HCT116 (cell line): ENCODE measurements around the gene TK2. TPM values are rescaled to one million over a fixed set of nuclear protein-coding genes. Genes with fewer than 3 reads are reported as not detected.

ENCODE experiments used
- ATAC-seq: fragments of 200-7000 bp; cut with Tn5 transposase; 2 replicates; pipeline ENCODE4 v1.9.1; 2020; ENCODE audit warnings: mild to moderate bottlenecking, moderate library complexity
- BruUV-seq: library from RNA; stranded (reverse); fragments of 400-500 nt; replicated peaks from 2 replicates; lab custom pipeline; 2021; lab: Mats Ljungman, UMichigan
- CTCF ChIA-PET: fragments of 300-600 bp; sonication (Branson Sonifier 250); formaldehyde crosslinking; loops from one replicate; lab custom pipeline; 2021; ENCODE audit warnings: antibody characterized with exemption; lab: Charles Lee
- POLR2A ChIA-PET: fragments of 300-600, 350-600 bp; sonication (Branson Sonifier 250); formaldehyde crosslinking; loops from one replicate; lab custom pipeline; 2021; ENCODE audit warnings: antibody characterized with exemption; lab: Charles Lee
- RAD21 ChIA-PET, 2 experiments: fragments of 300-600 bp; sonication (Branson Sonifier 250); formaldehyde crosslinking; loops; one replicate each; lab custom pipeline; 2023; ENCODE audit warnings: low total read pairs in 2 of 2; ENCODE audit not compliant: uncharacterized antibody in 2 of 2, unreplicated experiment in 2 of 2, low non-redundant PET in 1 of 2; lab: Charles Lee
- DNase-seq: peaks from one replicate; pipeline ENCODE4 v3.0.0-alpha.2; 2010; ENCODE audit warnings: low read depth, low spot score
- H2AFZ ChIP-seq: fragments of 200-600 bp; shearing (Covaris generic), sonication (generic); 2 replicates; pipeline ENCODE4 v1.6.1; 2017; ENCODE audit warnings: low read depth, mixed run types, mixed read lengths, antibody characterized with exemption, low read length; ENCODE audit not compliant: poor library complexity, severe bottlenecking
- H3K27ac ChIP-seq: 2 replicates; pipeline ENCODE4 v1.5.1; 2012; ENCODE audit warnings: low read depth, low read length
- H3K27me3 ChIP-seq: fragments of 200-600 bp; sonication (generic); 2 replicates; pipeline ENCODE4 v1.6.1; 2016; ENCODE audit warnings: mixed run types, low read length, mixed read lengths; ENCODE audit not compliant: insufficient read depth
- H3K36me3 ChIP-seq, 2 experiments: fragments of 200-500 bp in 1 of 2; fragments of 200-600 bp in 1 of 2; sonication (Bioruptor generic) in 1 of 2; sonication (generic) in 1 of 2; 2 replicates each; pipeline versions ENCODE4 v1.5.1 to v1.6.1; 2014 to 2016; ENCODE audit warnings: low read length in 2 of 2, inconsistent platforms in 1 of 2, mixed read lengths in 1 of 2, mixed run types in 1 of 2; ENCODE audit not compliant: insufficient read depth in 2 of 2, control insufficient read depth in 1 of 2
- H3K4me1 ChIP-seq, 2 experiments: fragments of 200-600 bp in 1 of 2; sonication (generic) in 1 of 2; 2 replicates each; pipeline versions ENCODE4 v1.5.1 to v1.6.1; 2012 to 2017; ENCODE audit warnings: low read length in 2 of 2, inconsistent platforms in 1 of 2, mild to moderate bottlenecking in 1 of 2, mixed read lengths in 1 of 2, mixed run types in 1 of 2, moderate library complexity in 1 of 2; ENCODE audit not compliant: insufficient read depth in 2 of 2, control insufficient read depth in 1 of 2
- H3K4me2 ChIP-seq: fragments of 200-600 bp; sonication (generic); 2 replicates; pipeline ENCODE4 v1.6.1; 2017; ENCODE audit warnings: mixed run types, low read length, mixed read lengths
- H3K4me3 ChIP-seq, 2 experiments: fragments of 200-600 bp in 1 of 2; sonication (generic) in 1 of 2; replicated peaks in 1 of 2; 2 replicates each; pipeline ENCODE4 v1.5.1; 2011 to 2016; ENCODE audit warnings: low read length in 2 of 2, control low read depth in 1 of 2, low read depth in 1 of 2, mild to moderate bottlenecking in 1 of 2, mixed read lengths in 1 of 2, mixed run types in 1 of 2
- H3K79me2 ChIP-seq: fragments of 200-600 bp; sonication (generic); 2 replicates; pipeline ENCODE4 v1.6.1; 2017; ENCODE audit warnings: mild to moderate bottlenecking, mixed run types, low read length, moderate library complexity, mixed read lengths; ENCODE audit not compliant: insufficient read depth
- H3K9ac ChIP-seq: fragments of 200-600 bp; sonication (generic); 2 replicates; pipeline ENCODE4 v1.6.1; 2016; ENCODE audit warnings: low read length, mixed read lengths
- H3K9me2 ChIP-seq: fragments of 200-600 bp; sonication (generic), shearing (Covaris generic); 2 replicates; pipeline ENCODE4 v1.6.1; 2017; ENCODE audit warnings: mixed run types, mild to moderate bottlenecking, moderate library complexity; ENCODE audit not compliant: insufficient read depth
- H3K9me3 ChIP-seq, 2 experiments: fragments of 200-500 bp in 1 of 2; fragments of 200-600 bp in 1 of 2; sonication (Bioruptor generic) in 1 of 2; sonication (generic) in 1 of 2; 2 replicates each; pipeline ENCODE4 v1.6.1; 2014 to 2017; ENCODE audit warnings: low read length in 2 of 2, mixed read lengths in 2 of 2, inconsistent platforms in 1 of 2, low read depth in 1 of 2, mild to moderate bottlenecking in 1 of 2, mixed run types in 1 of 2, moderate library complexity in 1 of 2; ENCODE audit not compliant: control insufficient read depth in 1 of 2, insufficient read depth in 1 of 2
- H4K20me1 ChIP-seq: fragments of 200-600 bp; sonication (generic), shearing (Covaris generic); 2 replicates; pipeline ENCODE4 v1.6.1; 2017; ENCODE audit warnings: mixed run types, mild to moderate bottlenecking, moderate library complexity; ENCODE audit not compliant: insufficient read depth
- CEBPB ChIP-seq: IDR thresholded peaks from 2 replicates; pipeline ENCODE4 v1.6.1; 2012; ENCODE audit warnings: low read depth
- ELF1 ChIP-seq: IDR thresholded peaks from 2 replicates; pipeline ENCODE4 v1.6.1; 2012; ENCODE audit warnings: low read depth, borderline replicate concordance
- EZH2phosphoT487 ChIP-seq: fragments of 200-600 bp; IDR thresholded peaks from 2 replicates; pipeline ENCODE4 v1.6.1; 2018; ENCODE audit warnings: antibody characterized with exemption, borderline replicate concordance
- FOSL1 ChIP-seq: IDR thresholded peaks from 2 replicates; pipeline ENCODE4 v1.6.1; 2012; ENCODE audit warnings: low read depth
- POLR2AphosphoS5 ChIP-seq: IDR thresholded peaks from 2 replicates; pipeline ENCODE4 v1.6.1; 2011; ENCODE audit warnings: mild to moderate bottlenecking, low read depth, low read length, moderate library complexity
- RAD21 ChIP-seq: IDR thresholded peaks from 2 replicates; pipeline ENCODE4 v1.6.1; 2012; ENCODE audit warnings: low read depth, mild to moderate bottlenecking
- SIN3A ChIP-seq: IDR thresholded peaks from 2 replicates; pipeline ENCODE4 v1.6.1; 2012; ENCODE audit warnings: low read depth
- SP1 ChIP-seq: IDR thresholded peaks from 2 replicates; pipeline ENCODE4 v1.6.1; 2012; ENCODE audit warnings: low read depth
- SRF ChIP-seq: IDR thresholded peaks from 2 replicates; pipeline ENCODE4 v1.6.1; 2012; ENCODE audit warnings: low read depth
- YY1 ChIP-seq: IDR thresholded peaks from 2 replicates; pipeline ENCODE4 v1.6.1; 2011; ENCODE audit warnings: low read length, low read depth, moderate library complexity, mild to moderate bottlenecking; ENCODE audit not compliant: insufficient replicate concordance; ENCODE audit errors: extremely low read depth
- ZFX ChIP-seq: fragments of 450-650 bp; IDR thresholded peaks from 2 replicates; pipeline ENCODE4 v1.6.1; 2017
- ZNF274 ChIP-seq: fragments of 200-500 bp; sonication (Bioruptor generic); IDR thresholded peaks from 2 replicates; pipeline ENCODE4 v1.6.1; 2014; ENCODE audit warnings: mild to moderate bottlenecking, low read depth, low read length, inconsistent platforms
- intact Hi-C: fragments of 100-400 bp; cut with micrococcal nuclease; formaldehyde crosslinking; loops from 2 replicates; pipeline ENCODE4 v1.10.0; 2022
- total RNA-seq: library from RNA; stranded (reverse); gene quantifications from one replicate; pipeline ENCODE4 v1.2.1, GENCODE V29; 2021; ENCODE audit not compliant: unreplicated experiment
- TF ChIP-seq, protein P1 (sequence below): IDR thresholded peaks from 2 replicates; pipeline ENCODE4 v1.6.1; 2012
- TF ChIP-seq, protein P2 (sequence below), 3 experiments: fragments of 200-600 bp in 1 of 3; sonication (generic) in 1 of 3; IDR thresholded peaks in 2 of 3; conservative IDR thresholded peaks in 1 of 3; 2 replicates each; pipeline ENCODE4 v1.5.1; 2012 to 2017; ENCODE audit warnings: low read depth in 2 of 3, low read length in 2 of 3, antibody characterized with exemption in 1 of 3, borderline replicate concordance in 1 of 3, control low read depth in 1 of 3, mild to moderate bottlenecking in 1 of 3, mixed read lengths in 1 of 3, mixed run types in 1 of 3, moderate library complexity in 1 of 3; ENCODE audit not compliant: insufficient read depth in 1 of 3
- TF ChIP-seq, protein P3 (sequence below): IDR thresholded peaks from 2 replicates; pipeline ENCODE4 v1.6.1; 2012
- TF ChIP-seq, protein P4 (sequence below): IDR thresholded peaks from 2 replicates; pipeline ENCODE4 v1.6.1; 2012; ENCODE audit warnings: low read depth
- TF ChIP-seq, protein P5 (sequence below): IDR thresholded peaks from 2 replicates; pipeline ENCODE4 v1.6.1; 2011; ENCODE audit warnings: mild to moderate bottlenecking, low read length, moderate library complexity; ENCODE audit not compliant: insufficient replicate concordance; ENCODE audit errors: extremely low read depth

The TK2 gene
- total RNA-seq, 1 experiment from 2014 or later, result 15.4 TPM

DNA sequence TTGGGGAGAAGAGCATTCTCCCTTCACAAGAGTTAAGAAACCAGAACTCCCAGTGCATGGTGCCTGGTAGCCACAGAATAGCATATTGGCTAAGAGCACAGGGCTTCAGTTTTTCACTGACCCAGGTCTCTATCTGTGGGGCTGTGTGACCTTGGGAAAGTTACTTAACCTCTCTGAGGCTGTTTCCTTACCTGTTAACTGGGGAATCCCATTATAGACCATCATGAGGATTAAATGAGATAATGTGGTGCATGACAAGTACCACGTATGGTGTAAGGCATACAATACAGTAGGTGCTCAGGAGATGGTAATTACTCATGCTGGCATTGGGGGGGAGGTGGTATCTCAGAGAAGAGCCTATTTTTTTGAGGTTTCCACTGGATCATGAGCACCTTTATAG is 89.2 kb downstream of the TK2 start:
- H3K4me2 ChIP-seq, result no peak overlapping the region
- no peak overlapping the region for H3K9ac ChIP-seq
- TF ChIP-seq, protein P1, sequence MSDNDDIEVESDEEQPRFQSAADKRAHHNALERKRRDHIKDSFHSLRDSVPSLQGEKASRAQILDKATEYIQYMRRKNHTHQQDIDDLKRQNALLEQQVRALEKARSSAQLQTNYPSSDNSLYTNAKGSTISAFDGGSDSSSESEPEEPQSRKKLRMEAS, result no peak
- TF ChIP-seq SIN3A (no peak), EZH2phosphoT487 (no peak), ZFX (no peak), RAD21 (no peak), YY1 (no peak), ELF1 (no peak), SRF (no peak), FOSL1 (no peak), CEBPB (no peak), SP1 (no peak), POLR2AphosphoS5 (no peak), ZNF274 (no peak)
- TF ChIP-seq, protein P2, sequence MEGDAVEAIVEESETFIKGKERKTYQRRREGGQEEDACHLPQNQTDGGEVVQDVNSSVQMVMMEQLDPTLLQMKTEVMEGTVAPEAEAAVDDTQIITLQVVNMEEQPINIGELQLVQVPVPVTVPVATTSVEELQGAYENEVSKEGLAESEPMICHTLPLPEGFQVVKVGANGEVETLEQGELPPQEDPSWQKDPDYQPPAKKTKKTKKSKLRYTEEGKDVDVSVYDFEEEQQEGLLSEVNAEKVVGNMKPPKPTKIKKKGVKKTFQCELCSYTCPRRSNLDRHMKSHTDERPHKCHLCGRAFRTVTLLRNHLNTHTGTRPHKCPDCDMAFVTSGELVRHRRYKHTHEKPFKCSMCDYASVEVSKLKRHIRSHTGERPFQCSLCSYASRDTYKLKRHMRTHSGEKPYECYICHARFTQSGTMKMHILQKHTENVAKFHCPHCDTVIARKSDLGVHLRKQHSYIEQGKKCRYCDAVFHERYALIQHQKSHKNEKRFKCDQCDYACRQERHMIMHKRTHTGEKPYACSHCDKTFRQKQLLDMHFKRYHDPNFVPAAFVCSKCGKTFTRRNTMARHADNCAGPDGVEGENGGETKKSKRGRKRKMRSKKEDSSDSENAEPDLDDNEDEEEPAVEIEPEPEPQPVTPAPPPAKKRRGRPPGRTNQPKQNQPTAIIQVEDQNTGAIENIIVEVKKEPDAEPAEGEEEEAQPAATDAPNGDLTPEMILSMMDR (IDR thresholded peaks at IDR 0.05 in 2 of 3, conservative IDR thresholded peaks at IDR 0.05 in 1 of 3; ENCODE audit: borderline replicate concordance in 1 of 3, insufficient read depth in 1 of 3, low read depth in 2 of 3, low read length in 2 of 3), result no peak
- TF ChIP-seq, protein P3, sequence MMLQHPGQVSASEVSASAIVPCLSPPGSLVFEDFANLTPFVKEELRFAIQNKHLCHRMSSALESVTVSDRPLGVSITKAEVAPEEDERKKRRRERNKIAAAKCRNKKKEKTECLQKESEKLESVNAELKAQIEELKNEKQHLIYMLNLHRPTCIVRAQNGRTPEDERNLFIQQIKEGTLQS, result no peak
- TF ChIP-seq, protein P4, sequence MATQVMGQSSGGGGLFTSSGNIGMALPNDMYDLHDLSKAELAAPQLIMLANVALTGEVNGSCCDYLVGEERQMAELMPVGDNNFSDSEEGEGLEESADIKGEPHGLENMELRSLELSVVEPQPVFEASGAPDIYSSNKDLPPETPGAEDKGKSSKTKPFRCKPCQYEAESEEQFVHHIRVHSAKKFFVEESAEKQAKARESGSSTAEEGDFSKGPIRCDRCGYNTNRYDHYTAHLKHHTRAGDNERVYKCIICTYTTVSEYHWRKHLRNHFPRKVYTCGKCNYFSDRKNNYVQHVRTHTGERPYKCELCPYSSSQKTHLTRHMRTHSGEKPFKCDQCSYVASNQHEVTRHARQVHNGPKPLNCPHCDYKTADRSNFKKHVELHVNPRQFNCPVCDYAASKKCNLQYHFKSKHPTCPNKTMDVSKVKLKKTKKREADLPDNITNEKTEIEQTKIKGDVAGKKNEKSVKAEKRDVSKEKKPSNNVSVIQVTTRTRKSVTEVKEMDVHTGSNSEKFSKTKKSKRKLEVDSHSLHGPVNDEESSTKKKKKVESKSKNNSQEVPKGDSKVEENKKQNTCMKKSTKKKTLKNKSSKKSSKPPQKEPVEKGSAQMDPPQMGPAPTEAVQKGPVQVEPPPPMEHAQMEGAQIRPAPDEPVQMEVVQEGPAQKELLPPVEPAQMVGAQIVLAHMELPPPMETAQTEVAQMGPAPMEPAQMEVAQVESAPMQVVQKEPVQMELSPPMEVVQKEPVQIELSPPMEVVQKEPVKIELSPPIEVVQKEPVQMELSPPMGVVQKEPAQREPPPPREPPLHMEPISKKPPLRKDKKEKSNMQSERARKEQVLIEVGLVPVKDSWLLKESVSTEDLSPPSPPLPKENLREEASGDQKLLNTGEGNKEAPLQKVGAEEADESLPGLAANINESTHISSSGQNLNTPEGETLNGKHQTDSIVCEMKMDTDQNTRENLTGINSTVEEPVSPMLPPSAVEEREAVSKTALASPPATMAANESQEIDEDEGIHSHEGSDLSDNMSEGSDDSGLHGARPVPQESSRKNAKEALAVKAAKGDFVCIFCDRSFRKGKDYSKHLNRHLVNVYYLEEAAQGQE, result no peak
- TF ChIP-seq, protein P5, sequence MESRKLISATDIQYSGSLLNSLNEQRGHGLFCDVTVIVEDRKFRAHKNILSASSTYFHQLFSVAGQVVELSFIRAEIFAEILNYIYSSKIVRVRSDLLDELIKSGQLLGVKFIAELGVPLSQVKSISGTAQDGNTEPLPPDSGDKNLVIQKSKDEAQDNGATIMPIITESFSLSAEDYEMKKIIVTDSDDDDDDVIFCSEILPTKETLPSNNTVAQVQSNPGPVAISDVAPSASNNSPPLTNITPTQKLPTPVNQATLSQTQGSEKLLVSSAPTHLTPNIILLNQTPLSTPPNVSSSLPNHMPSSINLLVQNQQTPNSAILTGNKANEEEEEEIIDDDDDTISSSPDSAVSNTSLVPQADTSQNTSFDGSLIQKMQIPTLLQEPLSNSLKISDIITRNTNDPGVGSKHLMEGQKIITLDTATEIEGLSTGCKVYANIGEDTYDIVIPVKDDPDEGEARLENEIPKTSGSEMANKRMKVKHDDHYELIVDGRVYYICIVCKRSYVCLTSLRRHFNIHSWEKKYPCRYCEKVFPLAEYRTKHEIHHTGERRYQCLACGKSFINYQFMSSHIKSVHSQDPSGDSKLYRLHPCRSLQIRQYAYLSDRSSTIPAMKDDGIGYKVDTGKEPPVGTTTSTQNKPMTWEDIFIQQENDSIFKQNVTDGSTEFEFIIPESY, result no peak
- H2AFZ ChIP-seq, result no peak overlapping the region
- ChIA-PET POLR2A (no interaction called here), CTCF (no interaction called here), RAD21 (no interaction called here)
- H3K4me3 ChIP-seq, result no peak overlapping the region
- no peaks in the 10 kb centered on the region for H3K9me2 ChIP-seq
- H3K79me2 ChIP-seq, result no peaks in the 10 kb centered on the region
- no peaks in the 10 kb centered on the region for H4K20me1 ChIP-seq
- ATAC-seq, result no peak
- no peaks in the 10 kb centered on the region for H3K36me3 ChIP-seq
- H3K27me3 ChIP-seq, result peaks cover 13% of the 10 kb centered on the region
- DNase-seq, result no peak
- H3K9me3 ChIP-seq, result no peaks in the 10 kb centered on the region
- no TSS peak for BruUV-seq
- no peak overlapping the region for H3K27ac ChIP-seq
- intact Hi-C loops, result no loop called here
- peaks cover 0 to 8% of the 10 kb centered on the region in 2 experiments; a peak in 2 of 4 replicates for H3K4me1 ChIP-seq
